HepG2 (cell line): ENCODE data around the gene IQCN. TPM values are rescaled to one million over a fixed set of nuclear protein-coding genes. Genes with fewer than 3 reads are reported as not detected.

Source experiments
- BCL6 ChIP-seq: IDR thresholded peaks from 2 replicates; pipeline ENCODE4 v1.6.1; 2016; ENCODE audit warnings: missing genetic modification reagents, missing compliant biosample characterization
- DMAP1 ChIP-seq: IDR thresholded peaks from 2 replicates; pipeline ENCODE4 v1.6.1; 2016
- GATAD2A ChIP-seq: IDR thresholded peaks from 2 replicates; pipeline ENCODE4 v1.6.1; 2016
- HDAC6 ChIP-seq: fragments of 200-600 bp; sonication (generic); IDR thresholded peaks from 2 replicates; pipeline ENCODE4 v1.7.0; 2017; ENCODE audit warnings: mild to moderate bottlenecking, antibody characterized with exemption, low read length, low read depth
- RCOR2 ChIP-seq: IDR thresholded peaks from 2 replicates; pipeline ENCODE4 v1.6.1; 2016; ENCODE audit warnings: missing biosample characterization, missing genetic modification reagents
- SMARCC2 ChIP-seq: fragments of 450-650 bp; IDR thresholded peaks from 2 replicates; pipeline ENCODE4 v1.6.1; 2017; ENCODE audit warnings: antibody characterized with exemption, mild to moderate bottlenecking
- SP4 ChIP-seq: sonication (generic); formaldehyde crosslinking; IDR thresholded peaks from 2 replicates; pipeline ENCODE4 v1.8.1; 2023; ENCODE audit warnings: mild to moderate bottlenecking, missing genetic modification reagents
- SSRP1 ChIP-seq: IDR thresholded peaks from 2 replicates; pipeline ENCODE4 v1.6.1; 2016; ENCODE audit warnings: control low read depth
- ZBTB7A ChIP-seq: sonication (generic); formaldehyde crosslinking; IDR thresholded peaks from 2 replicates; pipeline ENCODE4 v1.8.0; 2022; ENCODE audit warnings: mild to moderate bottlenecking, missing genetic modification reagents
- ZFYVE20 ChIP-seq: sonication (generic); formaldehyde crosslinking; IDR thresholded peaks from 2 replicates; pipeline ENCODE4 v1.8.0; 2023; ENCODE audit warnings: low read depth, mild to moderate bottlenecking, moderate library complexity, missing genetic modification reagents, borderline replicate concordance
- ZMAT3 ChIP-seq: sonication (generic); formaldehyde crosslinking; conservative IDR thresholded peaks from 2 replicates; pipeline ENCODE4 v1.7.0; 2021; ENCODE audit warnings: missing genetic modification reagents
- ZMYM2 ChIP-seq: sonication (generic); formaldehyde crosslinking; IDR thresholded peaks from 2 replicates; pipeline ENCODE4 v1.8.0; 2022; ENCODE audit warnings: mild to moderate bottlenecking, missing genetic modification reagents
- ZNF883 ChIP-seq: sonication (generic); formaldehyde crosslinking; IDR thresholded peaks from 2 replicates; pipeline ENCODE4 v1.5.1; 2020; ENCODE audit warnings: mild to moderate bottlenecking, missing genetic modification reagents; ENCODE audit errors: not compliant biosample characterization
- polyA plus RNA-seq, 8 experiments: library from polyadenylated mRNA; depleted of rRNA in 3 of 8; stranded (reverse) in 7 of 8; unstranded in 1 of 8; fragments of >200 nt; fragmentation: Illumina TruSeq in 4 of 8; extraction: Trizol in 4 of 8; gene quantifications; 2 replicates each; pipeline versions ENCODE4 v1.2.1 to v1.2.3, GENCODE V29; 2011 to 2016; ENCODE audit warnings: low read depth in 4 of 8, missing spikeins in 1 of 8, mixed read lengths in 1 of 8; ENCODE audit not compliant: insufficient read depth in 1 of 8
- total RNA-seq, 5 experiments: library from RNA; depleted of rRNA; stranded (reverse); fragments of >200 nt; fragmentation: Illumina TruSeq; extraction: Trizol; gene quantifications; 2 replicates each; pipeline ENCODE4 v1.2.3, GENCODE V29; 2016; ENCODE audit warnings: low read depth in 1 of 5
- TF ChIP-seq, protein P1 (sequence below): IDR thresholded peaks from 2 replicates; pipeline ENCODE4 v1.4.0; 2020; ENCODE audit warnings: mild to moderate bottlenecking, missing genetic modification reagents
- TF ChIP-seq, protein P2 (sequence below): sonication (generic); formaldehyde crosslinking; IDR thresholded peaks from 2 replicates; pipeline ENCODE4 v1.4.0; 2020; ENCODE audit warnings: mild to moderate bottlenecking, missing genetic modification reagents, borderline replicate concordance
- TF ChIP-seq, protein P3 (sequence below): sonication (generic); formaldehyde crosslinking; IDR thresholded peaks from 2 replicates; pipeline ENCODE4 v1.4.0; 2020; ENCODE audit warnings: missing genetic modification reagents, borderline replicate concordance
- TF ChIP-seq, protein P4 (sequence below): sonication (generic); formaldehyde crosslinking; IDR thresholded peaks from 2 replicates; pipeline ENCODE4 v1.4.0; 2020; ENCODE audit warnings: missing genetic modification reagents

Gene IQCN
- total and polyA plus RNA-seq, 2 of the 13 experiments (the other 11 are each of a cell fraction or from before 2014, with no cell fraction given), result 0.04 to 0.18 TPM

DNA sequence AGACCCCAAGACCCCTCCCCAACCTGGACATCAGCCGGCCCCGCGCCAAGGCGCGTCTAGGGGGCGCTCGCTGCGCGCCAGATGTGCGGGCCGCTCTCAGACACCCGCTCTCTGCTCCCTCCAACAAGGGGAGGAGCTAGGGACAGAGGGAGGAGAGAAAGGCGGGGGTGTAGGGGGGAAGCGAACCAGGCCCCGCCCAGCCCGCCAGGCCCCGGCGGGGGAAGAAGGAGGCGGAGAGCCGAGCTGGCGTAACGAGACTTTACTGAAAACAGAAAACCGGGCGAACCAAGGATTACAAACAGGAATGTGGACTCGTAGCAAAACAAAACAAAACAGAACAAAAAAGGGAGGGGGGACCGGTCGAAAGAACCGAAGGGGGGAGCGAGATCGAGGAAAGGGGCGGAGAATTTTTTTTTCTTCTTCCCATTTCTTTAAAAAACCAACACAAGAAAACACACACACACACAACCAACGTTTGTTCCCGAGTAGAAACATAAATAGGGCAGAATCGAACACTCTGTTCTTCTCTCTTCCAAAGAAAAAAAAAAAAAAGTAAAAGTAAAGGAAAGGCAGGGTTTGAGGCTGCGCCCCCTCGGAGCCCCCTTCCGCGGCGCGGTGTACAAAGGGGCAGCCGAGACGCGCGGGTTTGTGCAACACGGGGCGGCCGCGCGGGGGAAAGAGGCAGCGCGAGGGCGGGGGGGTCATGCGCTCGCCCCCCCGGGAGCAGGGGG lies 5.4 kb upstream of the IQCN start (continued):
- TF ChIP-seq, protein P1, sequence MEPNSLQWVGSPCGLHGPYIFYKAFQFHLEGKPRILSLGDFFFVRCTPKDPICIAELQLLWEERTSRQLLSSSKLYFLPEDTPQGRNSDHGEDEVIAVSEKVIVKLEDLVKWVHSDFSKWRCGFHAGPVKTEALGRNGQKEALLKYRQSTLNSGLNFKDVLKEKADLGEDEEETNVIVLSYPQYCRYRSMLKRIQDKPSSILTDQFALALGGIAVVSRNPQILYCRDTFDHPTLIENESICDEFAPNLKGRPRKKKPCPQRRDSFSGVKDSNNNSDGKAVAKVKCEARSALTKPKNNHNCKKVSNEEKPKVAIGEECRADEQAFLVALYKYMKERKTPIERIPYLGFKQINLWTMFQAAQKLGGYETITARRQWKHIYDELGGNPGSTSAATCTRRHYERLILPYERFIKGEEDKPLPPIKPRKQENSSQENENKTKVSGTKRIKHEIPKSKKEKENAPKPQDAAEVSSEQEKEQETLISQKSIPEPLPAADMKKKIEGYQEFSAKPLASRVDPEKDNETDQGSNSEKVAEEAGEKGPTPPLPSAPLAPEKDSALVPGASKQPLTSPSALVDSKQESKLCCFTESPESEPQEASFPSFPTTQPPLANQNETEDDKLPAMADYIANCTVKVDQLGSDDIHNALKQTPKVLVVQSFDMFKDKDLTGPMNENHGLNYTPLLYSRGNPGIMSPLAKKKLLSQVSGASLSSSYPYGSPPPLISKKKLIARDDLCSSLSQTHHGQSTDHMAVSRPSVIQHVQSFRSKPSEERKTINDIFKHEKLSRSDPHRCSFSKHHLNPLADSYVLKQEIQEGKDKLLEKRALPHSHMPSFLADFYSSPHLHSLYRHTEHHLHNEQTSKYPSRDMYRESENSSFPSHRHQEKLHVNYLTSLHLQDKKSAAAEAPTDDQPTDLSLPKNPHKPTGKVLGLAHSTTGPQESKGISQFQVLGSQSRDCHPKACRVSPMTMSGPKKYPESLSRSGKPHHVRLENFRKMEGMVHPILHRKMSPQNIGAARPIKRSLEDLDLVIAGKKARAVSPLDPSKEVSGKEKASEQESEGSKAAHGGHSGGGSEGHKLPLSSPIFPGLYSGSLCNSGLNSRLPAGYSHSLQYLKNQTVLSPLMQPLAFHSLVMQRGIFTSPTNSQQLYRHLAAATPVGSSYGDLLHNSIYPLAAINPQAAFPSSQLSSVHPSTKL (CRISPR knock-in tag), result 0 out of 2 replicates have a peak, but pooled peaks have one; percentile 22
- TF ChIP-seq SP4 (CRISPR knock-in tag) (peak; percentile 72), GATAD2A (0 out of 2 replicates have a peak, but pooled peaks have one; percentile 48), HDAC6 (peak; percentile 87; the same call in 1 of the 2 replicates), ZMAT3 (peak; percentile 48; the same call in 1 of the 2 replicates), DMAP1 (CRISPR knock-in tag) (peak; percentile 7; the same call in 1 of the 2 replicates), RCOR2 (no peak), BCL6 (CRISPR knock-in tag) (peak; percentile 39; the same call in 1 of the 2 replicates), SSRP1 (CRISPR knock-in tag) (no peak), SMARCC2 (no peak), ZBTB7A (peak; percentile 99), ZNF883 (CRISPR knock-in tag) (peak; percentile 80), ZFYVE20 (CRISPR knock-in tag) (no peak), ZMYM2 (CRISPR knock-in tag) (no peak)
- TF ChIP-seq, protein P2, sequence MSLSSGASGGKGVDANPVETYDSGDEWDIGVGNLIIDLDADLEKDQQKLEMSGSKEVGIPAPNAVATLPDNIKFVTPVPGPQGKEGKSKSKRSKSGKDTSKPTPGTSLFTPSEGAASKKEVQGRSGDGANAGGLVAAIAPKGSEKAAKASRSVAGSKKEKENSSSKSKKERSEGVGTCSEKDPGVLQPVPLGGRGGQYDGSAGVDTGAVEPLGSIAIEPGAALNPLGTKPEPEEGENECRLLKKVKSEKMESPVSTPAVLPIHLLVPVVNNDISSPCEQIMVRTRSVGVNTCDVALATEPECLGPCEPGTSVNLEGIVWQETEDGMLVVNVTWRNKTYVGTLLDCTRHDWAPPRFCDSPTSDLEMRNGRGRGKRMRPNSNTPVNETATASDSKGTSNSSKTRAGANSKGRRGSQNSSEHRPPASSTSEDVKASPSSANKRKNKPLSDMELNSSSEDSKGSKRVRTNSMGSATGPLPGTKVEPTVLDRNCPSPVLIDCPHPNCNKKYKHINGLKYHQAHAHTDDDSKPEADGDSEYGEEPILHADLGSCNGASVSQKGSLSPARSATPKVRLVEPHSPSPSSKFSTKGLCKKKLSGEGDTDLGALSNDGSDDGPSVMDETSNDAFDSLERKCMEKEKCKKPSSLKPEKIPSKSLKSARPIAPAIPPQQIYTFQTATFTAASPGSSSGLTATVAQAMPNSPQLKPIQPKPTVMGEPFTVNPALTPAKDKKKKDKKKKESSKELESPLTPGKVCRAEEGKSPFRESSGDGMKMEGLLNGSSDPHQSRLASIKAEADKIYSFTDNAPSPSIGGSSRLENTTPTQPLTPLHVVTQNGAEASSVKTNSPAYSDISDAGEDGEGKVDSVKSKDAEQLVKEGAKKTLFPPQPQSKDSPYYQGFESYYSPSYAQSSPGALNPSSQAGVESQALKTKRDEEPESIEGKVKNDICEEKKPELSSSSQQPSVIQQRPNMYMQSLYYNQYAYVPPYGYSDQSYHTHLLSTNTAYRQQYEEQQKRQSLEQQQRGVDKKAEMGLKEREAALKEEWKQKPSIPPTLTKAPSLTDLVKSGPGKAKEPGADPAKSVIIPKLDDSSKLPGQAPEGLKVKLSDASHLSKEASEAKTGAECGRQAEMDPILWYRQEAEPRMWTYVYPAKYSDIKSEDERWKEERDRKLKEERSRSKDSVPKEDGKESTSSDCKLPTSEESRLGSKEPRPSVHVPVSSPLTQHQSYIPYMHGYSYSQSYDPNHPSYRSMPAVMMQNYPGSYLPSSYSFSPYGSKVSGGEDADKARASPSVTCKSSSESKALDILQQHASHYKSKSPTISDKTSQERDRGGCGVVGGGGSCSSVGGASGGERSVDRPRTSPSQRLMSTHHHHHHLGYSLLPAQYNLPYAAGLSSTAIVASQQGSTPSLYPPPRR, result peak; percentile 55; the same call in 1 of the 2 replicates
- TF ChIP-seq, protein P3, sequence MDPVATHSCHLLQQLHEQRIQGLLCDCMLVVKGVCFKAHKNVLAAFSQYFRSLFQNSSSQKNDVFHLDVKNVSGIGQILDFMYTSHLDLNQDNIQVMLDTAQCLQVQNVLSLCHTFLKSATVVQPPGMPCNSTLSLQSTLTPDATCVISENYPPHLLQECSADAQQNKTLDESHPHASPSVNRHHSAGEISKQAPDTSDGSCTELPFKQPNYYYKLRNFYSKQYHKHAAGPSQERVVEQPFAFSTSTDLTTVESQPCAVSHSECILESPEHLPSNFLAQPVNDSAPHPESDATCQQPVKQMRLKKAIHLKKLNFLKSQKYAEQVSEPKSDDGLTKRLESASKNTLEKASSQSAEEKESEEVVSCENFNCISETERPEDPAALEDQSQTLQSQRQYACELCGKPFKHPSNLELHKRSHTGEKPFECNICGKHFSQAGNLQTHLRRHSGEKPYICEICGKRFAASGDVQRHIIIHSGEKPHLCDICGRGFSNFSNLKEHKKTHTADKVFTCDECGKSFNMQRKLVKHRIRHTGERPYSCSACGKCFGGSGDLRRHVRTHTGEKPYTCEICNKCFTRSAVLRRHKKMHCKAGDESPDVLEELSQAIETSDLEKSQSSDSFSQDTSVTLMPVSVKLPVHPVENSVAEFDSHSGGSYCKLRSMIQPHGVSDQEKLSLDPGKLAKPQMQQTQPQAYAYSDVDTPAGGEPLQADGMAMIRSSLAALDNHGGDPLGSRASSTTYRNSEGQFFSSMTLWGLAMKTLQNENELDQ, result no peak
- TF ChIP-seq, protein P4, sequence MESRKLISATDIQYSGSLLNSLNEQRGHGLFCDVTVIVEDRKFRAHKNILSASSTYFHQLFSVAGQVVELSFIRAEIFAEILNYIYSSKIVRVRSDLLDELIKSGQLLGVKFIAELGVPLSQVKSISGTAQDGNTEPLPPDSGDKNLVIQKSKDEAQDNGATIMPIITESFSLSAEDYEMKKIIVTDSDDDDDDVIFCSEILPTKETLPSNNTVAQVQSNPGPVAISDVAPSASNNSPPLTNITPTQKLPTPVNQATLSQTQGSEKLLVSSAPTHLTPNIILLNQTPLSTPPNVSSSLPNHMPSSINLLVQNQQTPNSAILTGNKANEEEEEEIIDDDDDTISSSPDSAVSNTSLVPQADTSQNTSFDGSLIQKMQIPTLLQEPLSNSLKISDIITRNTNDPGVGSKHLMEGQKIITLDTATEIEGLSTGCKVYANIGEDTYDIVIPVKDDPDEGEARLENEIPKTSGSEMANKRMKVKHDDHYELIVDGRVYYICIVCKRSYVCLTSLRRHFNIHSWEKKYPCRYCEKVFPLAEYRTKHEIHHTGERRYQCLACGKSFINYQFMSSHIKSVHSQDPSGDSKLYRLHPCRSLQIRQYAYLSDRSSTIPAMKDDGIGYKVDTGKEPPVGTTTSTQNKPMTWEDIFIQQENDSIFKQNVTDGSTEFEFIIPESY, result no peak
